ENCODE measurements around the gene FBXO30.

GRCh38 chr6:145818796-145819195, 4.2 kb upstream of the FBXO30 start:
- TF ChIP-seq POLR2A (conservative IDR thresholded peaks at IDR 0.05), result no peak
- TF ChIP-seq PHB2 (IDR thresholded peaks at IDR 0.05; ENCODE audit: low read depth), result no peak

All from K562 (cell line).